Hematopoietic multipotent progenitor cell (in vitro differentiated cells): ENCODE results near the gene HINT2. TPM values are rescaled to one million over a fixed set of nuclear protein-coding genes. Genes with fewer than 3 reads are reported as not detected.
A peak's percentile ranks its signal among the peaks of the same experiment; 100 is the strongest.

Experiments
- DNase-seq, 3 donors: peaks; one replicate each; pipeline ENCODE4 v3.0.0-alpha.2; 2011 to 2015; ENCODE audit warnings: low read depth in 2 of 3, low spot score in 2 of 3
- total RNA-seq: library from RNA; depleted of rRNA; stranded (reverse); fragments of >200 nt; gene quantifications from one replicate; pipeline ENCODE4 v1.2.3, GENCODE V29; 2012

HINT2 gene
- total RNA-seq = 22.6 TPM

DNA sequence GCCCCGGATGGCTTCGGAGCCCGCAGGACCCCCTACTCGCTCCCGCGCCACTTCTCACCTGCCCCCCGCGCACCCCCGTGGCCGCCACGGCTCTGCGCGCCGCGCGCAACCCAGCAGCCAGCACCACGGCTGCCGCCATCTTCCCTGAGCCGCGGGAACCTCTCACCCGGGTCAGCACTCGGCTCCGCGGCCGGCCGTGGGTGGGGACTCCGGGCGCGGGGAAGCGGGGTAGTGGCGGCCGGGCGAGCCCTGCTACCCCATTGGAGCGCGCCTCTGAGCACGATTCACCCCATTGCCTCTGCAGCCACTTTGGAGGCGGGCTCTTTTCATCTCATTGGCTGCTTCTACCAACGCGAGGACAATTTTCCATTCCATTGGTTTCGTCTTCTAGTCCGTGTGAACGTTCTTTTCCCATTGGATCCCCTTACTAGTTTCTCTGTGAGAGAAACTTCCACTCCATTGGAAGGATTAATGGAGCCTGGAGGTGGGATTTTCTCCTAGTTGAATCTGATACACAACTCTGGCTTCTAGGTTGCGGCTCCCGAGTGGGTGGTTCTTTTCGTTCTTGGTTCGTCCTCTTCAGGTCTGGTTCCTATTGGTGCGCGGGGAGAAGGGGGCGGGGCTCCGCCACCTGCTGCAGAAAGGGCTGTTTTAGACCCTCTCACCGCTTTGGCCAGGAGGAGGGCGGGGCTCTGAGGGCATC lies at the start of gene HINT2:
Gene HINT2, minus strand, starts transcription at position 202 of the 703 bp plus-strand sequence. Its CDS starts 63 bp downstream, at position 139.
- peak; percentile 87 to 99 (median 98) for DNase-seq

DNA sequence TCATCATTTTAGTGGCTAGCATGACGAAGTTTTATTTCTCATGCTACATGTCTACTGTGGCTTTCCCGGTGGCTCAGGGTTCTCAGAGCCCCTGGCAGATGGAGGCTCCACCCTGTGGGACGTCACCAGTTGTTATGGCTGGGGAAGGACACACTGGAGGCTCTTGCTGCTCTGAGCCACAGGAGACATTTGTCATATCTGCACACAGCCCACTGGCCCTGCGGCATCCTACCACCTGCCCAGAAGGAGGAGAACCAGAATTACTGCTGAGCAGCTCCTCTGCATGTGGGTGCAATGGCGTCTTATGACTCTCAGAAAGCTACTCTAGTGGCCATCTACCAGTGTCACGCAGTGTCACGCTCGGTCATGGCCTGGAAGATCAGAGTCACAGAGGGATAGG lies 48.7 kb upstream of the HINT2 start:
- DNase-seq = no peak

GRCh38 chr9:35862328-35862727 lies 47.5 kb upstream of the HINT2 start:
- DNase-seq = no peak

DNA sequence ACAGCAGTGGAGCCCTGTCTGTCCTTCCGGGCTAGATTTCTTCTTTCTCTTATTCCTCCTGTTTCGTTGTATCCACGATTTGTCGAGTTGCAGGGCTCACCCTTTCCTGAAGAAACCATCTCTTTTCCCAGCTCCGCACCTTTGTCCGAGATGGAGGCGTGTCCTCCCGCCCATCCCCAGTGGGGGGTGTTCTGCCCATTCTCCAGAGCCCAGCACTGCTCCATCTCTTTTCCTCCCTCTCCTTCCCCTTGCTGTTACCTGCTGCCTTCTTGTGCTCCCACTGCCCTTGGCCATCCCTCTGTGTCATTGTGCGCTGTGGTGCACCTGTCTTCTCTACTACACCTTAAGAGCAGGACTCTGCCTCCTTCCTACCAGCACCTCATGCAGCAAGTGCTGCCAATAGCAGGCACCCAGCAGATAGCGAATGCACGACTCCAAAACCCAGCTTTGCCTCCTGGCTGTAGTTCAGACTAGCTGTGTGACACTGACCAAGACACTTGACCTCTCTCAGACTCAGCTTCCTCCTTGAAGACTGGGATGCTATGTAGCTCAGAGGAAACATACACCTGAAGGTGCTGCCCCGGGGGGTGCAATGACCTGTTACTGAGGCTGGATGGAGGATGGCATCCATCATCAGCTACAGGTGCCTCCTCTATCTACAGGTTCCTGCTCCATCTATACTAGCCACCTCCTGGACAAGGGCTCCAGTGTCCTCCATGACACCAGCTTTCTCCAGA lies 46.5 kb upstream of the HINT2 start:
- no peak for DNase-seq

- no peak for DNase-seq
These were observed 45.1 kb upstream of the HINT2 start for GRCh38 chr9:35859990-35860339.

DNA sequence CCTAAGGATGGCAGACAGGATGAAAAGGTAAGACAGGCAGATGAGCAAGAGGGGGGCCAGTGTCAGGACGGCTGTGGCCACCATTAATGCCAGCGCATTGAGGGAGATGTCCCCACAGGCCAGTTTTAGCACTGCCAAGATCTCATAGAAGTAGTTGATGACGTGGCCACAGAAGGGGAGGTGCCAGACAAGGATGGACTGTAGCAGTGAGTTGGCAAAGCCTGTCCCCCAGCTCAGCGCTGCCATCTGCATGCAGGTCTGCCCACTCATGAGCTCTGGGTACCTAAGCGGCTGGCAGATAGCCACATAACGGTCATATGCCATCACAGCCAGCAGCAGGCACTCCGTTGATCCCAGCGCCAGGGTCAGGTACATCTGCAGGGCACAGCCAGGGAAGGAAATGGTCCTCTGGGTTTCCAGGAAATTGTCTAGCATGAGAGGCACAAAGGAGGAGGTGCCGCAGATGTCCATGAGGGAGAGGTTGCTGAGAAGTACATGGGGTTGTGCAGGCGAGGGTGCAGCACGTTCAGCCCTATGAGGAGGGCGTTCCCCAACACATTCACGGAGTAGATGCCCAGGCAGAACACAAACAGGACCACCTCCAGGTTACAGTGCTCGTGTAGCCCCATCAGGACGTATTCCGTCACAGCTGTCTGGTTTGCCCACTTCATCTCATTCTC lies 44.6 kb upstream of the HINT2 start:
- DNase-seq = peak in 2 of 3 donors; percentile 76 to 81

GRCh38 chr9:35858458-35858857 lies 43.6 kb upstream of the HINT2 start:
- DNase-seq = no peak

GRCh38 chr9:35856882-35857281 lies 42.0 kb upstream of the HINT2 start:
- no peak for DNase-seq

GRCh38 chr9:35856206-35856605 lies 41.4 kb upstream of the HINT2 start:
- DNase-seq = no peak

GRCh38 chr9:35854091-35854762 lies 39.4 kb upstream of the HINT2 start:
- no peak for DNase-seq

GRCh38 chr9:35852876-35853865 lies 38.3 kb upstream of the HINT2 start:
- no peak for DNase-seq

GRCh38 chr9:35852267-35852815 lies 37.5 kb upstream of the HINT2 start:
- no peak for DNase-seq

- no peak for DNase-seq
These were observed 33.1 kb upstream of the HINT2 start for GRCh38 chr9:35847792-35848572.

- no peak for DNase-seq
These were observed 31.3 kb upstream of the HINT2 start for GRCh38 chr9:35845824-35846771.

GRCh38 chr9:35844628-35845270 lies 29.9 kb upstream of the HINT2 start:
- peak in 2 of 3 donors; percentile 88 to 96 for DNase-seq

GRCh38 chr9:35842795-35843194 lies 28.0 kb upstream of the HINT2 start:
- no peak for DNase-seq

DNA sequence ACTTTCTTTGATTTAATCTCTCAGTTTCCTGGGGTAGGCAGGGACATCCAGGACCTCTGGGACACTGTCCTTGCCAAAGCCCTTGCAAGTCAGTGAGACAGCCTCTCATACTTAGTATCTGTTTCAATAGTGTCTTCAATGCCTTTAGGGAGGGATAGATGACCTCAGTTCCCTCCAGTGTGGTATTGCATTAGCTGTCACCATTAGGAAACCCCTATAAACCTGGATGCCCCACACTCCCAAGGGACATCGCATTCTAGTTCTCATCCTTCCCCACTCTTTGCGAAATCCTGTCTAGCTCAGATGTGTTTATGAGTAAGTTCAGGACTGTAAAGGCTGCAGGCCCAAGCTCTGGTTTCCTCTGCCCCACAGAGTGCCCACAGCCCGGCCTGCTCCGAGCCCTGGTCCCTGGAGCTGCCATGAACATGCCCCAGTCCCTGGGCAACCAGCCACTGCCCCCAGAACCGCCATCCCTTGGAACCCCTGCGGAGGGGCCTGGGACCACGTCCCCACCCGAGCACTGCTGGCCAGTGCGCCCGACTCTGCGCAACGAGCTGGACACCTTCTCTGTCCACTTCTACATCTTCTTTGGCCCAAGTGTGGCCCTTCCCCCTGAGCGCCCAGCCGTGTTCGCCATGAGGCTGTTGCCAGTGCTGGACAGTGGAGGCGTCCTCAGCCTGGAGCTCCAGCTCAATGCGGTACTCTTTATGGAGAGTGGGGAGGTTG lies 27.3 kb upstream of the HINT2 start:
- DNase-seq = no peak
